Measurements from ENCODE around the gene RAPGEF2. TPM values are rescaled to one million over a fixed set of nuclear protein-coding genes. Genes with fewer than 3 reads are reported as not detected.
A peak's percentile ranks its signal among the peaks of the same experiment; 100 is the strongest.
"Not testable (repeated sequence)": the region's sequence is repeated elsewhere in the genome, so short reads cannot be mapped to it uniquely, and the experiment has no call there.

The RAPGEF2 gene
- total and polyA plus RNA-seq, 2 donors, result 13.6 to 78.7 TPM

GRCh38 chr4:159077702-159078495 is 25.0 kb upstream of the RAPGEF2 start:
- no peak overlapping the region for H3K27ac ChIP-seq (ENCODE audit: low read depth)
- H3K4me1 ChIP-seq (ENCODE audit: insufficient read depth), result no peaks in the 10 kb centered on the region
- no peaks in the 10 kb centered on the region for H3K36me3 ChIP-seq (ENCODE audit: insufficient read depth)
- DNase-seq (ENCODE audit: extremely low spot score), result no peak
- H3K4me3 ChIP-seq (ENCODE audit: low read depth, low read length), result no peak overlapping the region
- WGBS, result 75% methylated on average over 6 of the region's 6 CpGs

GRCh38 chr4:159079074-159079473 is 23.8 kb upstream of the RAPGEF2 start:
- 92% methylated on average over 2 of the region's 2 CpGs for WGBS
- H3K4me3 ChIP-seq (ENCODE audit: low read depth, low read length), result no peak overlapping the region
- H3K27ac ChIP-seq (ENCODE audit: low read depth), result no peak overlapping the region
- no peak for DNase-seq (ENCODE audit: extremely low spot score)
- no peaks in the 10 kb centered on the region for H3K36me3 ChIP-seq (ENCODE audit: insufficient read depth)
- no peaks in the 10 kb centered on the region for H3K4me1 ChIP-seq (ENCODE audit: insufficient read depth)

GRCh38 chr4:159086606-159087005 is 16.3 kb upstream of the RAPGEF2 start:
- Histone ChIP-seq H3K4me3 (ENCODE audit: low read depth, low read length) (no peak overlapping the region), H3K4me1 (ENCODE audit: insufficient read depth) (no peaks in the 10 kb centered on the region), H3K27ac (ENCODE audit: low read depth) (no peak overlapping the region), H3K36me3 (ENCODE audit: insufficient read depth) (no peaks in the 10 kb centered on the region)
- WGBS, result 99% methylated on average over 2 of the region's 2 CpGs
- no peak for DNase-seq (ENCODE audit: extremely low spot score)

GRCh38 chr4:159090255-159090654 is 12.6 kb upstream of the RAPGEF2 start:
- no peak overlapping the region for H3K27ac ChIP-seq (ENCODE audit: low read depth)
- H3K4me1 ChIP-seq (ENCODE audit: insufficient read depth), result no peaks in the 10 kb centered on the region
- DNase-seq (ENCODE audit: extremely low spot score), result no peak
- WGBS, result 92% methylated on average over 4 of the region's 4 CpGs
- H3K36me3 ChIP-seq (ENCODE audit: insufficient read depth), result no peaks in the 10 kb centered on the region
- no peak overlapping the region for H3K4me3 ChIP-seq (ENCODE audit: low read depth, low read length)

- DNase-seq (ENCODE audit: extremely low spot score); H3K4me1 ChIP-seq (ENCODE audit: insufficient read depth); H3K4me3 ChIP-seq (ENCODE audit: low read depth, low read length); H3K36me3 ChIP-seq (ENCODE audit: insufficient read depth); H3K27ac ChIP-seq (ENCODE audit: low read depth): not testable (repeated sequence)
- 92% methylated on average over 4 of the region's 11 CpGs for WGBS
Measured at GRCh38 chr4:159094156-159094555, 8.7 kb upstream of the RAPGEF2 start.

- Histone ChIP-seq H3K4me3 (ENCODE audit: low read depth, low read length) (no peak overlapping the region), H3K27ac (ENCODE audit: low read depth) (no peak overlapping the region), H3K36me3 (ENCODE audit: insufficient read depth) (no peaks in the 10 kb centered on the region), H3K4me1 (ENCODE audit: insufficient read depth) (no peaks in the 10 kb centered on the region)
- WGBS, result 84% methylated on average over 3 of the region's 3 CpGs
- no peak for DNase-seq (ENCODE audit: extremely low spot score)
Measured at GRCh38 chr4:159096434-159096833, 6.4 kb upstream of the RAPGEF2 start.

GRCh38 chr4:159097144-159097543 is 5.7 kb upstream of the RAPGEF2 start:
- Histone ChIP-seq H3K27ac (ENCODE audit: low read depth) (no peak overlapping the region), H3K4me1 (ENCODE audit: insufficient read depth) (no peaks in the 10 kb centered on the region), H3K4me3 (ENCODE audit: low read depth, low read length) (no peak overlapping the region), H3K36me3 (ENCODE audit: insufficient read depth) (no peaks in the 10 kb centered on the region)
- DNase-seq (ENCODE audit: extremely low spot score), result no peak
- WGBS, result 78% methylated on average over 1 of the region's 1 CpG

GRCh38 chr4:159097785-159098184 is 5.1 kb upstream of the RAPGEF2 start:
- H3K4me3 ChIP-seq (ENCODE audit: low read depth, low read length), result no peak overlapping the region
- no peaks in the 10 kb centered on the region for H3K36me3 ChIP-seq (ENCODE audit: insufficient read depth)
- DNase-seq (ENCODE audit: extremely low spot score), result no peak
- 19% methylated on average over 1 of the region's 1 CpG for WGBS
- no peak overlapping the region for H3K27ac ChIP-seq (ENCODE audit: low read depth)
- H3K4me1 ChIP-seq (ENCODE audit: insufficient read depth), result no peaks in the 10 kb centered on the region

- no peak overlapping the region for H3K4me3 ChIP-seq (ENCODE audit: low read depth, low read length)
- H3K36me3 ChIP-seq (ENCODE audit: insufficient read depth), result no peaks in the 10 kb centered on the region
- DNase-seq (ENCODE audit: extremely low spot score), result no peak
- H3K4me1 ChIP-seq (ENCODE audit: insufficient read depth), result no peaks in the 10 kb centered on the region
- H3K27ac ChIP-seq (ENCODE audit: low read depth), result no peak overlapping the region
Measured at GRCh38 chr4:159098482-159099127, 4.3 kb upstream of the RAPGEF2 start.

GRCh38 chr4:159101988-159102621 is 774 bp upstream of the RAPGEF2 start:
- H3K4me3 ChIP-seq (ENCODE audit: low read depth, low read length), result peak overlapping the region; percentile 82
- H3K4me1 ChIP-seq (ENCODE audit: insufficient read depth), result no peaks in the 10 kb centered on the region
- no peaks in the 10 kb centered on the region for H3K36me3 ChIP-seq (ENCODE audit: insufficient read depth)
- DNase-seq (ENCODE audit: extremely low spot score), result no peak
- 32% methylated on average over 14 of the region's 14 CpGs for WGBS
- no peak overlapping the region for H3K27ac ChIP-seq (ENCODE audit: low read depth)

- H3K27ac ChIP-seq (ENCODE audit: low read depth), result peak overlapping the region; percentile 97
- peak overlapping the region; percentile 82 for H3K4me3 ChIP-seq (ENCODE audit: low read depth, low read length)
- H3K4me1 ChIP-seq (ENCODE audit: insufficient read depth), result no peaks in the 10 kb centered on the region
- H3K36me3 ChIP-seq (ENCODE audit: insufficient read depth), result no peaks in the 10 kb centered on the region
- under 1% methylated on average over 72 of the region's 72 CpGs for WGBS
- DNase-seq (ENCODE audit: extremely low spot score), result no peak
Measured at GRCh38 chr4:159103384-159103990, 608 bp downstream of the RAPGEF2 start.

- no peak for DNase-seq (ENCODE audit: extremely low spot score)
- 31% methylated on average over 9 of the region's 9 CpGs for WGBS
Measured at GRCh38 chr4:159104694-159105414, 2.0 kb downstream of the RAPGEF2 start.

GRCh38 chr4:159105761-159106243 is 2.9 kb downstream of the RAPGEF2 start:
- H3K4me3 ChIP-seq (ENCODE audit: low read depth, low read length), result peak overlapping the region; percentile 2
- DNase-seq (ENCODE audit: extremely low spot score), result no peak

More at GRCh38 chr4:159104694-159105414, 2.0 kb downstream of the RAPGEF2 start:
- Histone ChIP-seq H3K4me3 (ENCODE audit: low read depth, low read length) (peak overlapping the region; percentile 82), H3K4me1 (ENCODE audit: insufficient read depth) (no peaks in the 10 kb centered on the region), H3K36me3 (ENCODE audit: insufficient read depth) (no peaks in the 10 kb centered on the region), H3K27ac (ENCODE audit: low read depth) (no peak overlapping the region)

More at GRCh38 chr4:159105761-159106243, 2.9 kb downstream of the RAPGEF2 start:
- H3K36me3 ChIP-seq (ENCODE audit: insufficient read depth), result no peaks in the 10 kb centered on the region
- 65% methylated on average over 4 of the region's 4 CpGs for WGBS
- no peaks in the 10 kb centered on the region for H3K4me1 ChIP-seq (ENCODE audit: insufficient read depth)
- no peak overlapping the region for H3K27ac ChIP-seq (ENCODE audit: low read depth)

All from urinary bladder (tissue), 4 donors.